IPS-18a (cell line): Measurements from ENCODE around the gene CDC73.
"Not testable (repeated sequence)": the region's sequence is repeated elsewhere in the genome, so short reads cannot be mapped to it uniquely, and the experiment has no call there.

Source experiments
- H3K27ac ChIP-seq: one replicate; pipeline ENCODE4 v1.5.1; 2013; ENCODE audit warnings: low read length
- H3K27me3 ChIP-seq: one replicate; pipeline ENCODE4 v1.6.1; 2013; ENCODE audit warnings: mild to moderate bottlenecking, low read length; ENCODE audit not compliant: control insufficient read depth, insufficient read depth
- H3K36me3 ChIP-seq: one replicate; pipeline ENCODE4 v1.6.1; 2013; ENCODE audit warnings: low read depth, low read length; ENCODE audit not compliant: control insufficient read depth
- H3K4me1 ChIP-seq: one replicate; pipeline ENCODE4 v1.6.1; 2013; ENCODE audit warnings: low read depth, low read length; ENCODE audit not compliant: control insufficient read depth
- H3K4me3 ChIP-seq: one replicate; pipeline ENCODE4 v1.5.1; 2013; ENCODE audit warnings: low read length
- H3K9ac ChIP-seq: one replicate; pipeline ENCODE4 v1.6.1; 2013; ENCODE audit warnings: mild to moderate bottlenecking, low read length, moderate library complexity
- H3K9me3 ChIP-seq: one replicate; pipeline ENCODE4 v1.6.1; 2013; ENCODE audit warnings: low read depth, low read length; ENCODE audit not compliant: control insufficient read depth

CDC73 gene

GRCh38 chr1:193211539-193211938, 89.7 kb downstream of the CDC73 start:
- Histone ChIP-seq H3K27me3 (no peaks in the 10 kb centered on the region), H3K9me3 (no peaks in the 10 kb centered on the region), H3K4me3 (no peak overlapping the region), H3K27ac (no peak overlapping the region), H3K9ac (no peak overlapping the region), H3K4me1 (peaks cover 4% of the 10 kb centered on the region), H3K36me3 (peaks cover 5% of the 10 kb centered on the region)

- Histone ChIP-seq H3K4me3 (no peak overlapping the region), H3K9me3 (no peaks in the 10 kb centered on the region), H3K27ac (no peak overlapping the region), H3K4me1 (peaks cover 8% of the 10 kb centered on the region), H3K36me3 (peaks cover 5% of the 10 kb centered on the region), H3K27me3 (no peaks in the 10 kb centered on the region), H3K9ac (no peak overlapping the region)
Observed at GRCh38 chr1:193212637-193213036, 90.8 kb downstream of the CDC73 start.

GRCh38 chr1:193213998-193214397, 92.2 kb downstream of the CDC73 start:
- Histone ChIP-seq H3K36me3 (peaks cover 5% of the 10 kb centered on the region), H3K9me3 (no peaks in the 10 kb centered on the region), H3K27me3 (no peaks in the 10 kb centered on the region), H3K4me1 (peaks cover 8% of the 10 kb centered on the region), H3K27ac (no peak overlapping the region), H3K9ac (no peak overlapping the region), H3K4me3 (no peak overlapping the region)

DNA sequence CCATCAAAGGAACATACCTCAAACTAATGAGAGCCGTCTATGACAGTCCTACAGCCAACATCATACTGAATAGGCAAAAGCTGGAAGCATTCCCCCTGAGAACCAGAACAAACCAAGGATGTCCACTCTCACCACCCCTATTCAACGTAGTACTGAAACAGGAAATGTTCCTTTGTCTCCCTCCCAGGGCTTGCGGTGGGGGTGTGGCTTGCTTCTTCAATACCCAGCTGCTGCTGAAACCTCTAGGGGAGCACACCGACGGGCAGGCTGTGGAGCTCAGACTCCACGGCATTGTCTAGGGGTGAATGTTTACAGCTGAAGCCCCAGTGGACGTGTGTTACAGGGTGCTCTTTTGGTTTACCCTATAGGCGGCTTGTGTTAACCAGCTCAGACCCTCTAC, 95.1 kb downstream of the CDC73 start:
- Histone ChIP-seq H3K9ac (no peak overlapping the region), H3K27me3 (no peaks in the 10 kb centered on the region), H3K4me1 (peaks cover 14% of the 10 kb centered on the region), H3K36me3 (peaks cover 5% of the 10 kb centered on the region), H3K4me3 (no peak overlapping the region), H3K27ac (no peak overlapping the region), H3K9me3 (no peaks in the 10 kb centered on the region)

DNA sequence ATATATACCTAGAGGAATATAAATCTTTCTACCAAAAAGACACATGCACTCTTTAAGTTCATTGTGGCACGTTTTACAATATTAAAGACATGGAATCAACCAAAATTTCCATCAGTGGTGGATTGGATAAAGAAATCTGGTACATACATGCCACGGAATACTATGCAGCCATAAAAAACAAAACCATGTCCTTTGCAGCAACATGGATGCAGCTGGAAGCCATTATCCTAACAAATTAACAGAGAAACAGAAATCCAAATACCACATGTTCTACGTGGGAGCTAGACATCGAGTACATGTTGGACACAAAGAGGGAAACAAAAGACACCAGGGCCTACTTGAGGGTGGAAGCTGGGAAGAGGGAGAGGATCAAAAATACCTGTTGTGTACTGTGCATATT, 97.6 kb downstream of the CDC73 start:
- H3K27me3 ChIP-seq: no peaks in the 10 kb centered on the region
- no peak overlapping the region for H3K9ac ChIP-seq
- H3K4me1 ChIP-seq: peaks cover 16% of the 10 kb centered on the region
- H3K4me3 ChIP-seq: no peak overlapping the region
- H3K36me3 ChIP-seq: no peaks in the 10 kb centered on the region
- H3K9me3 ChIP-seq: no peaks in the 10 kb centered on the region
- H3K27ac ChIP-seq: no peak overlapping the region

DNA sequence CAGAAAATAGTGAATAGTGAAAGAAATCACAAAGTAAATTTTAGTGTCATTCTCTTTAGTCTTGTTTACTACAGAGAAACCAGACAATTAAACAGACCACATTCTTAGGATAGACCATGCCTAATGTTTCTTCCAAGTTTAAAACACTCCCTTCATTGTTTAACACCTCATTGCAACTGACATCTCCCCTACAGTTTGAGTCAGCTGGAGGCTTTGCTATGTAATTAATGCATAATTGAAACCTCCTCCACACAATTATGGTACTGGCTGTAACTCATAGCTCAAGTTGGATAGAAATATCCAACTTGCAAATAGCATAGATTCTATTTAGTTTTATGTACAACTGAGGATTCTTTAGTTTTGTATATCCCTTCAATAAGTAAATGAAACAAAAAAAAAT, 99.8 kb downstream of the CDC73 start:
- no peak overlapping the region for H3K4me3 ChIP-seq
- no peaks in the 10 kb centered on the region for H3K36me3 ChIP-seq
- H3K9ac ChIP-seq: no peak overlapping the region
- peaks cover 10% of the 10 kb centered on the region for H3K4me1 ChIP-seq
- H3K9me3 ChIP-seq: no peaks in the 10 kb centered on the region
- H3K27me3 ChIP-seq: no peaks in the 10 kb centered on the region
- no peak overlapping the region for H3K27ac ChIP-seq

- peaks cover 7% of the 10 kb centered on the region for H3K4me1 ChIP-seq
- H3K9ac ChIP-seq: no peak overlapping the region
- no peak overlapping the region for H3K27ac ChIP-seq
- H3K36me3 ChIP-seq: no peaks in the 10 kb centered on the region
- no peak overlapping the region for H3K4me3 ChIP-seq
- no peaks in the 10 kb centered on the region for H3K9me3 ChIP-seq
- H3K27me3 ChIP-seq: no peaks in the 10 kb centered on the region
Observed at GRCh38 chr1:193222056-193222615, 100.3 kb downstream of the CDC73 start.

- H3K4me1 ChIP-seq: no peaks in the 10 kb centered on the region
- no peak overlapping the region for H3K4me3 ChIP-seq
- no peaks in the 10 kb centered on the region for H3K9me3 ChIP-seq
- no peak overlapping the region for H3K27ac ChIP-seq
- peaks cover 3% of the 10 kb centered on the region for H3K36me3 ChIP-seq
- H3K9ac ChIP-seq: no peak overlapping the region
- H3K27me3 ChIP-seq: no peaks in the 10 kb centered on the region
Observed at GRCh38 chr1:193229136-193229535, 107.3 kb downstream of the CDC73 start.

- not testable (repeated sequence) for H3K27me3 ChIP-seq, H3K36me3 ChIP-seq, H3K9me3 ChIP-seq
Observed at GRCh38 chr1:193231146-193231545, 109.3 kb downstream of the CDC73 start.

GRCh38 chr1:193234530-193234929, 112.7 kb downstream of the CDC73 start:
- Histone ChIP-seq H3K27me3 (no peaks in the 10 kb centered on the region), H3K9me3 (no peaks in the 10 kb centered on the region), H3K36me3 (peaks cover 9% of the 10 kb centered on the region), H3K4me3 (no peak overlapping the region), H3K9ac (no peak overlapping the region), H3K4me1 (no peaks in the 10 kb centered on the region), H3K27ac (no peak overlapping the region)

More at GRCh38 chr1:193231146-193231545, 109.3 kb downstream of the CDC73 start:
- not testable (repeated sequence) for H3K9ac ChIP-seq, H3K4me3 ChIP-seq, H3K27ac ChIP-seq, H3K4me1 ChIP-seq

- H3K36me3 ChIP-seq: peaks cover 9% of the 10 kb centered on the region
- H3K9ac ChIP-seq: no peak overlapping the region
- no peak overlapping the region for H3K4me3 ChIP-seq
- no peaks in the 10 kb centered on the region for H3K9me3 ChIP-seq
- no peaks in the 10 kb centered on the region for H3K4me1 ChIP-seq
- H3K27me3 ChIP-seq: no peaks in the 10 kb centered on the region
- H3K27ac ChIP-seq: no peak overlapping the region
Observed at GRCh38 chr1:193237381-193237978, 115.6 kb downstream of the CDC73 start.

- H3K27me3 ChIP-seq: no peaks in the 10 kb centered on the region
- peaks cover 6% of the 10 kb centered on the region for H3K36me3 ChIP-seq
- H3K4me1 ChIP-seq: no peaks in the 10 kb centered on the region
- no peak overlapping the region for H3K4me3 ChIP-seq
- H3K27ac ChIP-seq: no peak overlapping the region
- no peaks in the 10 kb centered on the region for H3K9me3 ChIP-seq
- H3K9ac ChIP-seq: no peak overlapping the region
Observed at GRCh38 chr1:193240609-193241008, 118.8 kb downstream of the CDC73 start.
